Mononuclear cell (primary cell): ENCODE data around the gene TMC4. TPM values are rescaled to one million over a fixed set of nuclear protein-coding genes. Genes with fewer than 3 reads are reported as not detected.

Experiments used
- H3K27me3 ChIP-seq: 2 replicates; pipeline ENCODE4 v1.6.0; 2011; ENCODE audit warnings: low read length, control low read depth; ENCODE audit not compliant: insufficient read depth
- H3K4me1 ChIP-seq: 2 replicates; pipeline ENCODE4 v1.5.1; 2011; ENCODE audit warnings: mild to moderate bottlenecking, low read length, control low read depth; ENCODE audit not compliant: insufficient read depth
- H3K4me3 ChIP-seq: 2 replicates; pipeline ENCODE4 v1.5.1; 2011; ENCODE audit warnings: mild to moderate bottlenecking, low read length, moderate library complexity
- H3K9me3 ChIP-seq: 2 replicates; pipeline ENCODE4 v1.5.1; 2011; ENCODE audit warnings: low read depth, mild to moderate bottlenecking, control low read depth, low read length
- total RNA-seq: library from RNA; depleted of rRNA; stranded (reverse); fragments of >200 nt; gene quantifications from one replicate; pipeline ENCODE4 v1.2.3, GENCODE V29; 2012

The TMC4 gene
- total RNA-seq, 1 donor: 0.31 TPM

DNA sequence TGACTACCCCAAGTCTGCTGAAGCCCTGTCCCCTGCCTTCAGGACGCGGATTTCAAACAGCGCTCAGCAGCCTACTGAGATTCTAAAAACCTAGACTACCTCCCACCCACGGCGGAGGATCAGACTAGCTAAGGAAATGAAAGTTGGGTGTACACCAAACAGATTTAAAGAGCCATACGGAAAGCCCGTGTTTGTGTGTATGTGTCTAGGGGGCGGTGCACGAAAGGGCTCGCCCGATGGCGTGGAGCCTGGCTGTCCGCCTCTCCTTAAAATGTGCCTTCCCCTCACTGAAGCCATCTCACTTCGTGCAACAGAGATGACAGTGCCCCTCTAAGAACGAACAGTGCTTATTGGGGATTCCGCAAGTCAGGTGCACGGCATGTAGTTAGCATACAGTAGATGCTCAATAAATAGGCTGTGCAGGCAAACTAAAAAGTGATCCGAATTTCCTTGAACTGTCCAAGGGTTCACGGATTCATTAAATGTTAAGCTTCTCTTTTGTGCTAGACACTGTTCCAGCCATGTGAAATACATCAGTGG is 14.1 kb downstream of the TMC4 start:
- H3K4me1 ChIP-seq: peaks cover 50% of the 10 kb centered on the region
- H3K9me3 ChIP-seq: no peaks in the 10 kb centered on the region
- peak overlapping the region; percentile 67 for H3K4me3 ChIP-seq
- H3K27me3 ChIP-seq: no peaks in the 10 kb centered on the region

DNA sequence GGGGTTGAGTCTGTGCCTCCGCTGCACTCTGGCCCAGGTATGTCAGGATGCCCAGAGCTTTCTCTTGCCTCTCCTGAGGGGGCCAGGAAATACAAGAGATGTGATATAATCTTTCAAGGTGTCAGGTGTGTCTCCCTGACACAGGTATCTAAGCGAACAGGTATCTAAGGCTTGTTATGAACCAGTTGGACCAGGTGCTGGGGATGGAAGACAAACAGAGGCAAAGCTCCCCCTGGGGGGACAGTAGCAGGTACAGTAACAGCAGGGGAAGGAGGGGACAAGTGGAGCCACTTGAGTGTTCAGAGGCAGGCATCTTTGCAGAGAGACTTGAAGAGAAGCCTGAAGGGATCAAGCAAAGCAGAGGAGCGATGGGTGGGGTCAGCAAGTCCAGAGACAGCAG is 16.0 kb downstream of the TMC4 start:
- peaks cover 33% of the 10 kb centered on the region for H3K4me1 ChIP-seq
- H3K4me3 ChIP-seq: no peak overlapping the region
- H3K9me3 ChIP-seq: no peaks in the 10 kb centered on the region
- H3K27me3 ChIP-seq: no peaks in the 10 kb centered on the region

DNA sequence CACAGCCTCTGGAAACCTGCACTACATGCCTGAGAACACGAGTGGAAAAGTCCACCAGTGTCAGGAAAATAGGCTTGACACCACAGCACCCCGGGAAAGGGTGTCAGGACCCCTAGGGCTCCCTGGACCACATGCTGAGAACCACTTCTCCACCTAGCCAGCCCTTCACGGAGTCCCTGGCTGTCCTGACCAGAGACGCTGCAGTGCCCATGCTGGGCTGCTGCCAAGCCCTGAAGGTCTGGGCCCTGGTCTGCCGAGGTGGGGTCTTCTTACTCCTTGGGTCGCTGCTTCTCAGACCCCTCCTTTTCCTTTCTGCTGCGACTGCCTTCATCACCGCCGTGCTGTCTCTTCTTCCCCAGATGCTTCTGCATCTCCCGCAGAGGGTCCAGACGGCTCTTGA is 16.5 kb downstream of the TMC4 start:
- peaks cover 29% of the 10 kb centered on the region for H3K4me1 ChIP-seq
- no peak overlapping the region for H3K4me3 ChIP-seq
- no peaks in the 10 kb centered on the region for H3K9me3 ChIP-seq
- H3K27me3 ChIP-seq: no peaks in the 10 kb centered on the region

DNA sequence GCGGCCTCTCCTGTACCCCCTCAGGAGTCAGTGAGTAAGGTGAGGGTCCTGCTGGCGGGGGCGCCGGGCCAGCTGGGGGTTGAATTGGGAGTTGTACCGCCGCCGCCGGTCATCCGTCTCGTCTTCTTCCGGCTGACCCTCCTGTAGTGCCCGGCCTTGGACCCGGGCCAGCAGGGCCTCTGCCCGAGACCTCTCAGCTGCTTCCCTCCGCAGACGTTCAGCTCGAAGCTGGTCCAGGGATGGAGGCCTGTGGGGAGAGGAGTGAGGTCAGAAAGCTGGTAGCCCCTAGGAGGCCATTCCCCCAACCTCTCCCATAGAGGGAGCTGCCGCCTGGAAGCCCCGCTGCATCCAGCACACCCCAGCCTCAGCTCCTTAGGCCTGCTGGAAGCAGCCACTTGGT is 17.3 kb downstream of the TMC4 start:
- Histone ChIP-seq H3K9me3 (no peaks in the 10 kb centered on the region), H3K27me3 (no peaks in the 10 kb centered on the region), H3K4me3 (no peak overlapping the region), H3K4me1 (peaks cover 21% of the 10 kb centered on the region)

DNA sequence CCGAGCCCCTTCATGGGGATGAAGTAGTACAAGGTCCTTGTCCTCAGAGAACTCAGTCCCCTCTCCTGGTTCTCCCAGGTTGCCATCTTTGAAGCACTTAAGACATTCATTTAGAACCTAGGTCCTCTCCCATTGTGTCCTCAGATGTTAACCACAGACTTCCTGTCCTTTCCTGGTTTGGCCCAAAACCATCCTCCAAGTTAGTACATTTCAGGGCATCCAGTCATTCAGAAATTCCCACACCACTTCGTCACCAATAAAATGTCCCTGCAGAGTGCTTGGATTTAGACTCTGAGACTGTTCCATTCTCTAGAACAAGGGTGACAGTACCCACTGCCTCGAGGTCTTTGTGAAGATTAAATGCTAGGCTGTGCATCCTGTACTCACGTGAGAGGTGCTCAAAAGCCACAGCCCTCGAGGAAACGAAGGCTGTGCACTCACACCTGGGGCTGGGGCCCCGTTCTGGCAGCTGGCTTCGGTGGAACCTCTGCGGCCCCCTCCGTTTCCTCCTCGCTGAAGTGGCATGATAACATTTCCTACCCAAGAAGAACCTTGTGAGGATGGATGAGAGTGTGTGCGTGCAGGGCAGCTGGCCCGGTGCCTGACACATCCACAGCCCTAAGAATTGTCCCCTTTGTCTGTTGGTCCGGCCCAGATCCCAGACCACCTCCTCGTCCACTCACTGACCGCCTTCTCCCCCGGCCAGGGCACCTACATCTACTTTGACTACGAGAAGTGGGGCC is 18.2 kb downstream of the TMC4 start:
- peaks cover 13% of the 10 kb centered on the region for H3K4me1 ChIP-seq
- H3K4me3 ChIP-seq: no peak overlapping the region
- H3K27me3 ChIP-seq: no peaks in the 10 kb centered on the region
- no peaks in the 10 kb centered on the region for H3K9me3 ChIP-seq

DNA sequence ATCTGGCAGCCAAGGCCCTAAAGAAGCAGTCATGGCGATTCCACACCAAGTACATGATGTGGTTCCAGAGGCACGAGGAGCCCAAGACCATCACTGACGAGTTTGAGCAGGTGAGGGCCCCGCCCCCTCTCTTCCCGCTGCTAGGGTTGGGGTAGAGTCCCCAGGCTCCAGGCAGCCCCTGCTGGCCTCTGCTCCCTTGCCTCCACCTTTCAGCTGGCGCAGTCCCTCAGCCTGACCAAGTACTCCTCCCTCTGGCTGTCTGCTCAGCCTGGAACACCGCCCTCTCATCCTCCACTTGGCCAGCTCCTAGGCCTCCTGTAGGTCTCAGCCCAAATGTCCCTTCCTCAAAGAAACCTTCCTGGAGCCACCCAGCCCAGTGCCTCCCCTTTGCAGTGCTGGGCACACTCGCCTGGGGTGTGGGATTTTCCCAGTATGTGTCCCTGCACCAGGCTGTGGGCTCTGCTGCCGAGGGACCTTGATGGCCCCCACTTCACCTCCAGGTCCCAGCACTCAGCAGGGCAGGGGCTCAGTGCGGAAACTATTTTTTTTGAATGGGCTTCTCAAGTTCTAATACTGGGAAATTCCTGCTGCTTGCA is 19.1 kb downstream of the TMC4 start:
- no peak overlapping the region for H3K4me3 ChIP-seq
- H3K9me3 ChIP-seq: no peaks in the 10 kb centered on the region
- no peaks in the 10 kb centered on the region for H3K27me3 ChIP-seq
- peaks cover 10% of the 10 kb centered on the region for H3K4me1 ChIP-seq

DNA sequence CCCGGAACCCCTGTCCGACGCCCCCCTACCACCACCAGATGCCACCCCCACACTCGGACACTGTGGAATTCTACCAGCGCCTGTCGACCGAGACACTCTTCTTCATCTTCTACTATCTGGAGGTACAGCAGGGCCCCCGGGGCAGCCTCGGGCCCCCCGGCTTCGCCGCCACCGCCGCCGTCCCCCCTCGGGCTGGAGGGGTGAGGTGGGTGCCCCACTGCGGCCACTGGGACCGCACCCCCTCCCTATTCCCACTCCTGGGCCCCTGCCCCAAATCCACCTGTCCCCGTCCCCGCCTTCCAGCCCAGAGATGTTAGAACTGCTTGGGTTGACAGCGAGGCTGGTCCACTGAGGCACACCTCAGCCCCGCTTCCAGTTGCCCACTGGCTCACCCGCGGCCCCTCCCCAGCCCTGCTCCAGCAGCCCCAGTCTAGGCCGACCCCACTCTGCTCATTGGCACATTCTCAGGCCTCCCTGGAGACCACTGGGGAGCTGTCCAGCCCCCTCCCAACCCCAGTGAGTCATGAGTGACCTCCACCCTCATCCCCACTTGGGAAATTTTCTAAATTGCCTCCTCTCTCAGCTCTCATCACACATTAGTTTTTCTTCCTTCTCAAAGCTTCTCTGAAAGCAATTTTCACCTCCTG is 20.0 kb downstream of the TMC4 start:
- H3K4me1 ChIP-seq: peaks cover 1% of the 10 kb centered on the region
- H3K27me3 ChIP-seq: no peaks in the 10 kb centered on the region
- H3K9me3 ChIP-seq: no peaks in the 10 kb centered on the region
- H3K4me3 ChIP-seq: no peak overlapping the region

DNA sequence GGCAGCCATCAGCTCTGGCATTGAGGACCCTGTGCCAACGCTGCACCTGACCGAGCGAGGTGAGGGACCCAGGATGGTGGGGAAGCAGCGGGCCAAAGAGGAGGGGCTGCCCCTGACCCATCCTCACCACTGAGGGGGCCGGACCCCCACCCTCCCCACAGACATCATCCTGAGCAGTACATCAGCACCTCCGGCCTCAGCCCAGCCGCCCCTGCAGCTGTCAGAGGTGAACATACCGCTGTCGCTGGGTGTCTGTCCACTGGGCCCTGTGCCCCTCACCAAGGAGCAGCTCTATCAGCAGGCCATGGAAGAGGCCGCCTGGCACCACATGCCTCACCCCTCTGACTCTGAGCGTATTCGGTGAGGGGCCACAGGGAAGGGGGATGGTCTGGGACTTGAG is 20.7 kb downstream of the TMC4 start:
- H3K9me3 ChIP-seq: no peaks in the 10 kb centered on the region
- no peaks in the 10 kb centered on the region for H3K27me3 ChIP-seq
- no peak overlapping the region for H3K4me3 ChIP-seq
- no peaks in the 10 kb centered on the region for H3K4me1 ChIP-seq

DNA sequence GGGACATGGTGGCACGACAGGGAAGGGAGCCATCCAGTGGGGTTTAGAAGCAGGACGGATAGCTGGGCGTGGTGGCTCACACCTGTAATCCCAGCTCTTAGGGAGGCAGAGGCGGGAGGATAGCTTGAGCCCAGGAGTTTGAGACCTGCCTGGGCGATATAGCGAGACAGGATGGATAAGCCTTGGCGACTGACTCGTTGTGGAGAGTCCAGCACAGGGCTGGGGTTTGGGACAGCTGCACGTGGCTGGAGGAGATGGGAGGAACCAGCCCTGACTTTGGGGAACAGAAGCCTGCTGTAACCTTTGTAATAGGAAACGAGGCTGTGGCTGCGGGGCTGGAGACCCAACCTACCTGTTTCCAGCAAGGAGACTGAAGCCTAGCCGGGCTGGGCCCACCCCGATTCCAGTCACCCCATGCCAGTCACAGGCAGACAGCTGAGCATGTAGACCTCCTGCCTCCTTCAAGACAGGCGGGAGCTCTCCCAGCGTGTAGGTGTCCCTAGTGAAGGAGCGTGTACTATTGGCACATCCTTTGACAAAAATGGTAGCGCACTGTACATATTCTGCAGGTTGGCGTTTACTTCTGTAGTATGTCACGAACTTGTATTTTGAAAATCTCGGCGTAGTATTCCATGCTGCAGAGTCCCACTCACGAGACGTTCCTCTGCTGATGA is 21.5 kb downstream of the TMC4 start:
- no peaks in the 10 kb centered on the region for H3K9me3 ChIP-seq
- H3K4me3 ChIP-seq: no peak overlapping the region
- no peaks in the 10 kb centered on the region for H3K27me3 ChIP-seq
- no peaks in the 10 kb centered on the region for H3K4me1 ChIP-seq

DNA sequence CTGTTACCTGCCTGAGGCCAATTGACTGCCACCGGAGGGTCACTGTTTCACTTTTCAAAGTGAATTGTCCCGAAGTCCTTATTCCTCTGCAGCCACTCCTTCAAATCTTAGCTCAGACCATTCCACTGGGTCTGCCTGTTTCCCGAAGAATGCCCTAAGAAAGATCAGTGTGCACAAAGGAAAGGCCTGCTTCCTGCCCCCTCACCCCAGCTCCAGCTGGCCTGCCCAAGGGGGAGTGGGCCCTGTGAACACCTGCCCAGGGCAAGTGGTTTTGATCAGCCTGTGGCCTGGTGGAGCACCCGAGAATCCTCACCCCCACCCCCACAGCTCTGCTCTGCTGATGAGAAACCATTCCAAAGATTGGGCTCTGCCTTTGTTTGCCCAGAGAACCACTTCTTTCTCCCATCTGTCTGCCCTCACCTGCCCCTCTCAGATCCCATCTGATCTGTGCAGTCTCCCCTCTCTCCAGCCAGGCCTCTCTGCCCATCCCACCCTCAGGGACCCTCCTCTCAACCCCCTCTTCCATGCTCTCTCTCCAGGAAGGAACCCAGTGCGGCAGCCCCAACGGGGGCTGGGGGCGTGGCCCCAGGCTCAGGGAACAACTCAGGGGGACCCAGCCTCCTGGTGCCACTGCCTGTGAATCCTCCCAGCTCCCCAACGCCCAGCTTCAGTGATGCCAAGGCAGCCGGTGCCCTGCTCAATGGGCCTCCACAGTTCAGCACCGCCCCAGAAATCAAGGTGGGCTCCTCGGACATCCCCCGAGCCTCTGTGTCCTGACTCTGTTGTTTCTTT is 23.7 kb downstream of the TMC4 start:
- Histone ChIP-seq H3K9me3 (no peaks in the 10 kb centered on the region), H3K4me3 (no peak overlapping the region), H3K27me3 (no peaks in the 10 kb centered on the region), H3K4me1 (no peaks in the 10 kb centered on the region)

DNA sequence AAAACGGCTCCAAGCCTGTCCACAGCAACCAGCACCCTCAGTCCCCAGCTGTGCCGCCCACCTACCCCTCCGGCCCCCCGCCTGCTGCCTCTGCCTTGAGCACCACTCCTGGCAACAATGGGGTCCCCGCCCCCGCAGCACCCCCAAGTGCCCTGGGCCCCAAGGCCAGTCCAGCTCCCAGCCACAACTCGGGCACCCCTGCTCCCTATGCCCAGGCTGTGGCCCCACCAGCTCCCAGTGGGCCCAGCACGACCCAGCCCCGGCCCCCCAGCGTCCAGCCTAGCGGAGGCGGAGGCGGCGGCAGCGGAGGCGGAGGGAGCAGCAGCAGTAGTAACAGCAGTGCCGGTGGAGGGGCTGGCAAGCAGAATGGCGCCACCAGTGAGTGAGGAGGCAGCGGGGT is 24.8 kb downstream of the TMC4 start:
- no peaks in the 10 kb centered on the region for H3K4me1 ChIP-seq
- H3K27me3 ChIP-seq: no peaks in the 10 kb centered on the region
- H3K4me3 ChIP-seq: no peak overlapping the region

DNA sequence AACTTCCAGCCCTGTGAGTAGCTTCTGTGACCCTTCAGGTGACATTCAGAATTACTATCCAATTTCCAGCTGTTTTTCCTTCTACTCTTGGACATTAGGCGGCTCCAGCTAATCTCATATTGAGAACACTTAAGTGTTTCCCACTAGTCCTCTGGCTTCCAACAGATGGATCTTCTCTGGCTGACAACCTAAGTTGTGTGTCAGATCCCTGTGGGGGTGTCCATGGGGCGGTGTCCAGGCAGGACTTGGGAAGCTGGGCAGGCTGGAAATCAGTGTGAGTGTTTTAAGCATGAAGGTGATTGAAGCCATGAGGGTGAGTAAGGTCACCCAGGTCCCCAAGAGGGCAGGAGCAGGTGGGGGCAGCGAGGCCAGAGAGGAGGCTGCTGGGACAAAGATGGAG is 25.3 kb downstream of the TMC4 start:
- no peaks in the 10 kb centered on the region for H3K4me1 ChIP-seq
- no peaks in the 10 kb centered on the region for H3K9me3 ChIP-seq
- no peaks in the 10 kb centered on the region for H3K27me3 ChIP-seq
- no peak overlapping the region for H3K4me3 ChIP-seq

More for the DNA sequence above, 24.8 kb downstream of the TMC4 start:
- no peaks in the 10 kb centered on the region for H3K9me3 ChIP-seq

DNA sequence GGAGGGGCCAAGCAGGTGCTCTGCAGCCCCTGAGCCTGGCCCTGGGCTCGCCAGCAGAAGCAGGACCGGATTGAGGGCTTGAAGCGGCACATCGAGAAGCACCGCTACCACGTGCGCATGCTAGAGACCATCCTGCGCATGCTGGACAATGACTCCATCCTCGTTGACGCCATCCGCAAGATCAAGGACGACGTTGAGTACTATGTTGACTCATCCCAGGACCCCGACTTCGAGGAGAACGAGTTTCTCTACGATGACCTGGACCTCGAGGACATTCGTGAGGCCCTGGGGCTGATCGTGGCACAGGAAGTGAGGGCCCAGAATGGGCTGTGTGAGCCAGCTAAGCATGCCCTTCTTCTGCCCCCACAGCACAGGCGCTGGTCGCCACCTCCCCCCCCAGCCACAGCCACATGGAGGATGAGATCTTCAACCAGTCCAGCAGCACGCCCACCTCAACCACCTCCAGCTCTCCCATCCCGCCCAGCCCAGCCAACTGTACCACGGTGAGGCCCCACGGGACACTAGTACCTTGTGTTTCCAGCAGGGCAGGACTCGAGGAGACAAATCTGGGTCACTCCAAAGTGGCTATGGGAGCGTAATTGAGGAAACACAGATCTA is 27.3 kb downstream of the TMC4 start:
- Histone ChIP-seq H3K4me1 (no peaks in the 10 kb centered on the region), H3K27me3 (no peaks in the 10 kb centered on the region), H3K4me3 (no peak overlapping the region), H3K9me3 (no peaks in the 10 kb centered on the region)

DNA sequence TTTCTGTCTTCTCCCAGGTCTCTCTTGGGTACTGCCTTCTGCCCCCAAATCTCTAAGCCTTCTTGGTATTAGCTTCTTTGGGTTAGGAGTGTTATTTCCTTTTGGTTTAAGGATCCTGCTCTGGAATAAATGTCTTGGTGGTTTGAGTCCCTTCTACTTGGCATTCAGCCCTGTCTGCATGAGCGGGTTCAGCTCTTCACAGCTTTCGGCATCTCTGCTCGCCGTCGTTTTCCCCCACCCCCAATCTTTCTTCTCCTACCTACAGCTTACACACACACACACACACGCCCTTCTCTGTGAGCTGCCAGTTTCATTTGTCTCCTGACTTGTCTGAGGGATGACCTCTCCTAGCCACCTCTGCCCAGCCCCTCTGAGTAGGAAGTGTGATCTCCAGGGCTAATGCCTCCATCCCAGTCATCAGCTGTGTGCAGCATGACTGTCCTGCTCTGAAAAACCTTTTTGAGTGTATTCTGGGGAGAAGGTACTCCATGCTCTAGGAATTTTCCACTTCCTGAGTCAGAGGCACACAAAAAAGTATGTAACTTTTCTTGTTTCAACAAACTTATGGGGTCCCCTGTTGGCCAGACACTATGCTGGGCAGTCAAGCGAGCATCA is 30.7 kb downstream of the TMC4 start:
- Histone ChIP-seq H3K4me1 (peaks cover 15% of the 10 kb centered on the region), H3K4me3 (no peak overlapping the region), H3K27me3 (no peaks in the 10 kb centered on the region), H3K9me3 (no peaks in the 10 kb centered on the region)
